GM18511 (cell line): ENCODE data around the gene LARGE1.

Source experiments
- ATAC-seq: cut with Tn5 transposase; IDR thresholded peaks from one replicate; pipeline ENCODE4 v1.9.1; 2021; ENCODE audit warnings: mild to moderate bottlenecking, moderate library complexity; ENCODE audit not compliant: unreplicated experiment

LARGE1 gene

GRCh38 chr22:33914131-33914530 lies 6.1 kb downstream of the LARGE1 start:
- ATAC-seq = no peak

- no peak for ATAC-seq
These were observed 7.1 kb downstream of the LARGE1 start for GRCh38 chr22:33913188-33913587.

GRCh38 chr22:33909911-33910310 lies 10.4 kb downstream of the LARGE1 start:
- no peak for ATAC-seq

- ATAC-seq = no peak
These were observed 11.2 kb downstream of the LARGE1 start for GRCh38 chr22:33909075-33909458.

- ATAC-seq = no peak
These were observed 11.9 kb downstream of the LARGE1 start for GRCh38 chr22:33908171-33909074.

GRCh38 chr22:33906954-33907353 lies 13.3 kb downstream of the LARGE1 start:
- no peak for ATAC-seq

GRCh38 chr22:33906475-33906874 lies 13.8 kb downstream of the LARGE1 start:
- no peak for ATAC-seq

- ATAC-seq = no peak
These were observed 17.3 kb downstream of the LARGE1 start for GRCh38 chr22:33903012-33903411.

- ATAC-seq = no peak
These were observed 18.2 kb downstream of the LARGE1 start for GRCh38 chr22:33902073-33902472.

GRCh38 chr22:33898121-33898520 lies 22.2 kb downstream of the LARGE1 start:
- ATAC-seq = no peak

- ATAC-seq = peak; percentile 11
These were observed 22.8 kb downstream of the LARGE1 start for GRCh38 chr22:33897448-33897835.

GRCh38 chr22:33896575-33897447 lies 23.5 kb downstream of the LARGE1 start:
- peak; percentile 72 for ATAC-seq

- peak; percentile 56 for ATAC-seq
These were observed 24.1 kb downstream of the LARGE1 start for GRCh38 chr22:33896154-33896553.

GRCh38 chr22:33895444-33895843 lies 24.8 kb downstream of the LARGE1 start:
- no peak for ATAC-seq

GRCh38 chr22:33894515-33894914 lies 25.8 kb downstream of the LARGE1 start:
- ATAC-seq = no peak

GRCh38 chr22:33894036-33894435 lies 26.2 kb downstream of the LARGE1 start:
- ATAC-seq = no peak

- ATAC-seq = no peak
These were observed 26.8 kb downstream of the LARGE1 start for GRCh38 chr22:33893512-33893911.

GRCh38 chr22:33891992-33892391 lies 28.3 kb downstream of the LARGE1 start:
- ATAC-seq = no peak

GRCh38 chr22:33891455-33891854 lies 28.8 kb downstream of the LARGE1 start:
- ATAC-seq = no peak

GRCh38 chr22:33889748-33890147 lies 30.5 kb downstream of the LARGE1 start:
- ATAC-seq = no peak

GRCh38 chr22:33888821-33889220 lies 31.5 kb downstream of the LARGE1 start:
- ATAC-seq = no peak

- no peak for ATAC-seq
These were observed 33.1 kb downstream of the LARGE1 start for GRCh38 chr22:33887173-33887572.
